ENCODE measurements around the gene BACH2.
A peak's percentile ranks its signal among the peaks of the same experiment; 100 is the strongest.

BACH2 gene

DNA sequence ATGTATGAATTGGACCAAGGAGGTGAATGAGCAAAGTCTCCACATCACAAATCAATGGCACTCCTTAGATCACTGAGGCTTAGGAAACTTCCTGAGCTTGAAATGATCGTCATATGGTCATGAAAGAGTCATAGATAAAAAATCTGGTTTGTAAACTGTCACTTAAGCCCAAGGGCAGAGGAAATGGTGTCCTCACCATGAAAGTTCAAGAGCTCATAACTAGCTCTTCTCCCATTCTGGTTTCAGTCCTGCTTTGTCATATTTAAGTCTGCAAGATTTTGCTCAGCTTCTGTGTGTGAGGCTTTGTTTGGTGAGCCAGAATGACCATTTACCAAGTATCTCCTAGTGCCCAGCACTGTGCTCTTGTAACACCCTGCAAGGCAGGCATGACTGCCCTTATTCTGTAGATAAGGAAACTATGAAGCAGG, 341.9 kb downstream of the BACH2 start:
- no peak for DNase-seq

DNA sequence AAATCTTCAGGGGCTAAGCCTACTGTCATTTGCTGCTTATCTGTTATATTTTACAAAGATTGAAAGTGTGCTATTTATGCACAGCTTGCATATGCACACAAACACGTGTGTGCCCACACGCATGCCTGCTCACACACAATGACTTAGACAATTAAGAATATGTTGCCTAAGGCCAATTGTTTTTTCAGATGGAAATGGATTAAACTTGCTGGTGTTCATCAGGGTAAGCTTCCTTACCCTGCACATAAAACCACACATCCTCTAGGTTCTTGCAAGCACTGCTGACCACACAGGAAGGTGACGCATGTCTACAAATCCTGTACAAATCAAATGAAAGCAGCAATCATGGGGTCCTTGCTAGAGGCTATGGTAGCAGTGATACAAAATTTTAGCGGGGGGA, 344.0 kb downstream of the BACH2 start:
- peak in 1 of 2 experiments; percentile 56 for DNase-seq

DNA sequence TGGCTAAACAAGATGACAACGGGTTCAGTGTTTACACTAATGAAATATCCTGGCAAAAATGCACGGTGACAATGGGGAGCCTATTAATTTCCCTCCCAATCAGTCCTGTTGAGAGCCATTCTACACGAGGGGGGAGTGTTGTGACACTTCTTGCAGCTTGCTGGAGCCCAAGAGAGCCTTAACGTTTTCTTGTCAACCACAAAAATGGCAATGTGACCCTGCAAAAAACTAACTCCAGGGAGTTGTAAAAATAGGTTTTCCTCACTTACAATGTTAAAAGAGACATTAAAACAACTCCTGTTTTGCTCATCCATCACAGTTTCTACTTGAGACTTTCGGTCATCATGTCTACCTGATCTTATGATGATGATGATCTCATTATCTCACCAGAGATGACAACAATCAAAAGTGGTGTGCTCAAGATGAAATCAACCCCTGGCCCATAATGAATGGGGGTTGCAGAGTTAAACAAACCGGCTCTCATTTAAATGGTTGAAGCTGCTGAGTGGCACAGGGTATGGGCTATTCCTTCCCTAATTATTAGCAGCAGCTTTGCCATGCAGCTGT, 344.5 kb downstream of the BACH2 start:
- DNase-seq = no peak

DNA sequence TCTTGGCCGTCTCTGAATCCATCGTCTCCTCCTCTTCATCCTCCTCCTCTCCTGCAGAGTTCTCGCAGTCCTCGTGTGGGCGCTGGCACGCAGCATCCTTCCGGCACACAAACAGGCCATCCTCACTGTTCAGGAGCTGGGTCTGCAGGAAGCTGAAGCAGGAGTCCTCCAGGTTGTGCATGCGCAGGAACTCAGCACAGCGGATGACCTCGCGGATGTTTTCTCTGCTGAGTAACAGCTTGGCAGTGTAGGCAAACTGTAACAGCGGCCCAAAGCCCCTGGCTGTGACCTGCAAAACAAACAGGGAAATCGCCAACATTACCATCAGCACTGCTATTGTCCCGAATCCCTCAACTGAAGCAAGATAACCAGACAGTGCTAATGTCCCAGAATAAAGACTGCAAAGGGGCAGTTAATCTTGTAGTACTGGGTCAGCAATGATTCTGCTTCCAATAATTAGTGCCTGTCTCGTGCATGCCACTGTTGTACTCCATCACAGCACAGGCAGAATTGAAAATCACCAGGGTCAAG, 345.0 kb downstream of the BACH2 start:
- DNase-seq = no peak

DNA sequence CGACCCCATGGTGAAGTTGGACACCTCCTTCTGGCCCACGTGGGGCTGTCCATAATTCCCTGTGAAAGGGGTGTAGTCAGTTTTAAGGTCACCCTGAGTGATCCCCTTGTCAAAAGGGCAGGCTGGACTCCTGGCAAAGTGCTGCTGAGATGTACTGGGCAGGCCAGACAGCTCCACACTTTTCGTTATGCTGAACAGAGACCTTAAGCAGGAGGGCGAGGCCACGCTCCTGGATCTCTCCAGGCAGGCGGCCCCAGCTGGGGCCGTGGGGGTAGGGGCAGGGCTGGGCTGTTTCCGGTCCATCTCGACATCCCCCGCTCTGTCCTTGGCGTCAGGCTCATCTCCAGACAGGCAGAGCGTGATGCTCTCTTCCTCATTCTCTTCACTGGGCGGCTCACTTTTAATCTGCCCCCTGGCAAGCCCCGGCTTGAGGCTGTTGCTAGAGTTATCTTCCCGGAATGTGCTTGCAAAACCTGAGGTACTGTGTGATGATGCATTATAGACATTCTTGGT, 345.7 kb downstream of the BACH2 start:
- DNase-seq = no peak

DNA sequence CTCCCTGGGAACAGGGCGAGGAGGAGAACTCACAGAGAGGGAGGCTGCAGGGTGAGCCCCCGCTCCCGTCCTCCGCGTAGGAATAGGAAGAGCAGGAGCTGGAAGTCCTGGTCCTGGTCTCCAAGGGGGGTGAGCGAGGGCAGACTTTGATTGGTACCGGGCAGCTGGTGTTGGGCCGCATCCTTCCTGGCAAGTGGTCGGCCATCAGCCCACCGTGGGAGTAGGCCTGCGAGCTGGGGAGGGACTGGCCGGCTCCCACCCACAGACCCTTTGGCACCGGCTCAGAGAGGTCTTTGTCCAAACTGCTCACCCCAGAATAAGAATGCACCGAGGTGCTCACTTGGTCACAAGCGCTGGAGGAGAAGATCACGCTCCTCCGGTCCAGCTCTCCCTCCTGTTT, 346.2 kb downstream of the BACH2 start:
- DNase-seq = no peak

DNA sequence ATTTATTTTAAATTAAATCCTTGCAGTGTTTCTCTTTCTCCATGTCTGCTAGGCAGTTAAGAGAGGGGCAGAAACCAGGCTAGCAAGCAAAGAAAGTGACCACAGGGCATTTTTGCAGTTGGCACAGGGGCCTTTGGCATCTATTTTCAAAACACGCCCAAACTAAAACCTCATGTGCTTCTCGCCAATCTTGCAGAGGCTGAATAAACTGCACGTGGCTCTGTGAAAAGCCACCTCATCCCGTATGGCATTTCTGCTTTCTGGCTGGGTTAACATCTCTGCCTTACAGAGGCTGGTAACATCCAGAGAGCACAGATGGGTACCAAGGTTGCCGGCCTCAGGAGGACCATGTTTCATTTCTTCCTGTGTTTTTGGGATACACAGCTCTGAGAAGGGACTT, 347.8 kb downstream of the BACH2 start:
- DNase-seq = no peak

DNA sequence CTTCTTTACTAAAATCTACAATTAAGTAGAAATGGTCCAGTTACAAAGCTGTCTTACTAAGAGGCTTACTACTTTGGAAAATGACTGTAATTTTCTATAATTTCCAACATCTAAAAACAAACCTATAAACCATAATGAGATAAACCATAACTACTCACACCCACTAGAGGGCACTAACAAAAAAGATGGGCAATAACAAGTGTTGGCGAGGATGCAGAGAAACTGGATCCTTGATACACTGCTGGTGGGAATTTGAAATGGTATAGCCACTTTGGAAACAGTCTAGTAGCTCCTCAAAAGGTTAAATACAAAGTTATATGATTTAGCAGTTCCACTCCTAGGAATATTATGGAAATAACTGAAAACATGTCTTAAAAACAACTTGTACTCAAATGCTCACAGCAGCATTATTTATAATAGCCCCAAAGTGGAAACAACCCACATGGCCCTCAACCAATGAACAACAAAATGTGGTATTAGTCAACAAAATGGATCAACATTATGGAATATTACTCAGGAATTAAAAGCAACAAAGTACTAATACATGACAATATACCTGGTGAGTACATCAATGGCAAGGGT, 351.7 kb downstream of the BACH2 start:
- DNase-seq = no peak

DNA sequence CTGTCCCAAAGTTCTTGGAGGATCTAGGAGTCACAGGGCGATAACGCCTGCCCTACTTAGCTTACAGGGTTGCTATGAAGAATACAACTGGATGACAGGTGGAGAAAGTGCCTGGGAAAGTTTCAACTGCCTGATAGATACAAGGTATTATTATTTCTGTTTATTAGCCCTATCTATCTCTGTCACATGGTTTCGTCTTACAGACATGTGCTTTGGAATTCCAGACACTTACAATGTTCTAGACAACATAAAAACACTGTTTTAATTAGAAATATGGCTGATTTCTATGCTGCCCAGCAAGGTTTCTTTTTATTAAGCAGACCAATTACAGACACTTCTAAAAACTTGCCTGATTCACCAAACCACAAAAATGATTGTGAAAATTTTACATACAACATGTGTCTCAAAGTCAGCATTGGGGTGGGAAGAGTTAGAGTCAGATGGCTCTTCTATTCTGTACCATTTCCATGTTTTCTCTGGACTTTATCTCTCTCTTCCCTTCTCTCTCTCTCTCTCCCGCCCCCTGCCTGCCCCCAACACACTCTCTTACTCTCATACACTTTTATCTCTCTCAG, 352.4 kb downstream of the BACH2 start:
- DNase-seq = no peak

DNA sequence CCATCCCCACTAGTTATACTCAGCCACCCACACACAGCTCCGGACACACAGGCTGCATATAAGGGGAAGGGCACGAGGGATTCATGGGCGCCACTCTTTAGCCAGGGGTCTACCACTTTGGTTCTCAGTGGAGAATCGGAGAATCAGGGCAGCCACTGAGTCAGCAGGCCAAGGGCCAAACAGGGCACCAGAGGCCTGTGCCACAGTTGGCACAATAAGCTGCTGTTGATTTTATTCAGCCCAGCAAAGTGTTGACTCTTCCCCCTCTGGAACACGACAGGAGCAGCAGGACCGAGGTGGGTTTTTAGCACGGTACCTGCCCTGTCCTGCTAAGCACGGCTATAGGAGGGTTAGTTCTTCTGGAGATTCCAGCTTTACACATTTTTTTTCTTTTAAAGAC, 354.0 kb downstream of the BACH2 start:
- DNase-seq = no peak

DNA sequence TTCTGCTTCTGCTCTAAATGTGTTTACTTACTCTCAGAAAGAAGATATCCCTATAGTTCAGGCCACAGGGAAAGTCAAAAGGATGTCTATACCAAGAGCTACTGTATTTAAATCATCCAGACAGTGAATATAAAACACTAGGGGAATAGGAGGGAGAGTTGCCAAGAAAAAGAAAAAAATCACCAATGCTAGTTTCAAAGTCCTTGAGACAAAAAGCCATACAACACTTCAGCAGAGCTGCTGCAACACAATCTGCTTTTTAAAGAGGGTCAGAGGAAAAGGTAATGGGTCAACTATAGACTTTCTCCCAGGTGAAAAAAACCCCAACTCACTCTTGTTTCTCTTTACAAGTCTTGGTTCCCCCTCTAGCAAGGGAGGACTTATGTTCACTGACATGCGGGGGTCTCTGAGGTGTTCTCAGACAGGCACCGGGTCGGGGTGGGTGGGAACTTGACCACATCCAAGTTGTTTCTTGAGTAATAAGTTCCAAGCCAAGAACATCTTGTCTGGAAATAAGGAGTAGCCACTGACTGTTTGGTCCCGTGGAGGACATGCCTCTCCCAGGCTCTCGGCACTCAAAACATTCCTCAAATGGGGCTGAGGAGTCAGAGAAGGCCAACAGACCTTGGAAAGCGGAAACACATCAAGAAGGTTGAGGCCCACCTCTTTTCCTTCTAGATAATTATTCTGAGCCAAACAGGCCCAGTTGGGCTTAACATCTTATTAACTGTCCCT, 354.7 kb downstream of the BACH2 start:
- DNase-seq = no peak

DNA sequence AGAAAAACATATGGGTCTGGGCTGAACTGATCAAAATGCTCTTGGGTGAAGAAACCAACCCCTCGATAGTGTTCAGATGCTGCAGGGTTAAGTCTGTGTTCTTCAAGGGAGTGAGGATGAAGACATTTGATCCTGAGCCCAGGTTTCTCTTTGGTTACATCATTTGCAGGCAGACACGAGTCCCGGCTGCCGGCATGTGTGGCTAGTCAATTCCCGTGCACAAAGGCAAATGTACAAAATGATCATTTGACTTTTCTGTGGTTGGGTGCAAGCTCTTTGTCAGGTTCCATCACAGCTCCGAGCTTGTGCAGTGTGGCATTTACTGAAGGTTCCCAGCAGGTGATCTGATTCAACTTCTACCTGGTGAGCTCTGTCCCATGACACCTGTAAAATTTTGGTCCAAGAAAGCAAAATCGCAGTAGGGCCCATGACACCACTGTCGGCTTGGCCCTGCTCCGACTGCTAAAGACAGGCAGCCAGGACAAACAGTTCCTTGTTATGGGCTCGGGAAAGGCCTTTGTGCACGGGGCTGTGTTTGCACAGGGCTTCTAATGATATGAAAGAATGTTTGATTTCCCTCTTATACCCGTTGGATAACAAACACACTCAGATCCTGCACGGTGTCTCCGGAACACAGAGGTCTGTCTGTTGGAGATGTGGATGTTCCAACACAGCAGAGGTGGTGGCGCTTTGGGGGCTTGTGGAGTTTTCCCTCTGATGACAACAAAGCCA, 355.4 kb downstream of the BACH2 start:
- DNase-seq = no peak

DNA sequence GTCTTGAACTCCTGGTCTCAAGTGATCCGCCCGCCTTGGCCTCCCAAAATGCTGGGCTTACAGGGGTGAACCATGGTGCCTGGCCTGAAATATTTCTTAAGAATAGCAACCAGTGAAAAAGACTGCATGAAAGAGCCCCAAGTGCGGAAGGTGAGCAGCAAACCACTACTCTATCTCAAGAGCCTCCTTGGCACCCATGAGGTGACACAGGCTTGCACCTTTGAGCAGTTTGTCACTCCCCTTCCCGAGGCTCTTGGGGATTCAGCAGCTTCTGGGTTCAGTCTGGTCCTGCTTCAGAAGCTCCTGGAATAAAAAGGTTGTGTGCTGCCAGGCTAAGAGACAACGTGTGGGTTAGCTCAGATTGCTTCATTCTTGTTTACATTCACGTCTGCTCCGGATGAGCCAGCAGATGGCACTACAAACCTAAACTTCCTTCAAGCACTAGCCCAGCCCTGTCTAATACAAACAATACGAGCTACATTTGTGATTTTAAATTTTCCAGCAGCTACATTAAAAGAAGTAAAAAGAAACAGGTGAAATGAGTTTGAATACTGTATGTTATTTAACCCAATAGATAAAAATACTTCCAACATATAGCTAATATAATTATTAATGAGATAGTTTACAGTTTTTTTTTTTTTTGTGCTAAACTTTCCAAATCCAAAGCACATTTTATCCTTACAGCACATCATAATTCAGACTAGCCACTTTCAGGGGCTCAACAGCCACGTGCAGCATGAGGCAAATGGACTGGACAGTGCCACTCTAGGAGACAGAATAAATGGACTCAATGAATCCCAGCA, 356.2 kb downstream of the BACH2 start:
- peak; percentile 38 to 59 for DNase-seq

DNA sequence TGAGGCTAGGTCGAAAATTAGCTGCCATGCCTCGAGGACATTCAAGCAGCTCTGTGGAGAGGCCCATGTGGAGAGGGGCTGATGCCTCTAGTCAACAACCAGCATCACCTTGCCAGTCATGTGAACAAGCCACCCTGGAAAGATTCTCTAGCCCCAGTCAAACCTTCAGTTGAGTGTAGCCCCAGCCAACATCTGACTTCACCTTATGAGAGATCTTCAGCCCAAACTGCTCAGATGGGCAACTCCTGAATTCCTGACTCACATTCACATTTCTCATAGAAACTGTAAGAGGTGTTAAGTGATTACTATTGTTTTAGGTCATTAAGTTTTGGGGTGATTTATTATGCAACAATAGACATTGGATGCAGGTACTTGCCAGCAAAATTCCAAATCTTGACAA, 357.5 kb downstream of the BACH2 start:
- DNase-seq = no peak

DNA sequence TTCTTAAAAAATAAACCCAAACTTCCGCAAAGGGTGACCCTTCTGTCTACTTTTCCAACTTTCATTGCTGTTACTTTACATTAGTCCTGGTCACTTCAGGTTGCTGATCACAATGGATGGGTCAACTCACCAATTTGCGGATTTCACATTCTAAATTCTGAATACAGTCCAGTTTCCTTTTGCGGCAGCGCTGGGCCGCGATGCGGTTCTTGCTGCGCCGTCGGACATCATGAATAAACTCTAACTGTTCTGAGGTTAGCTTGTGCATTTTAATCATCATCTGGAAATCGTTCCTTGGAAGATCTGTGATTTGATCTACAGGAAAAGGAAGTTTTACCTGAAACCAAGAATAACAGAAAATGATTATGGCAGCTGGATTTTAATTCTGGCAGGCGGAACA, 358.6 kb downstream of the BACH2 start:
- DNase-seq = no peak

DNA sequence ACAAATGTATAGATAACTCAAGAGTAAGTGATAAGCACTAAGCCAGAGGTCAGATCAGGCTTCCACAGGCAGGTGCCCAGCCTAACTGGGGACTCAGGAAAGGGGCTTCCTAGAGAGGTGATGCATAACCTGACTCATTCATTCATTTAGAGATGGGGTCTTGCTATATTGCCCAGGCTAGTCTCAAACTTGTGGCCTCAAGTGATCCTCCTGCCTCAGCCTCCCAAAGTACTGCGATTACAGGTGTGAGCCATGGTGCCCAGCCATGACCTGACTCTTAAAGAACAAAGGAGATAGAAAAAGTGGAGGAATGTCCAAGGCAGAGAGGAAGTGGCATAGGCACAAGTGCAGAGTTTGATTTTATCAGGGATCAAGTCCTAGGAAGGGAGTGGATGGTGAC, 360.5 kb downstream of the BACH2 start:
- no peak for DNase-seq

DNA sequence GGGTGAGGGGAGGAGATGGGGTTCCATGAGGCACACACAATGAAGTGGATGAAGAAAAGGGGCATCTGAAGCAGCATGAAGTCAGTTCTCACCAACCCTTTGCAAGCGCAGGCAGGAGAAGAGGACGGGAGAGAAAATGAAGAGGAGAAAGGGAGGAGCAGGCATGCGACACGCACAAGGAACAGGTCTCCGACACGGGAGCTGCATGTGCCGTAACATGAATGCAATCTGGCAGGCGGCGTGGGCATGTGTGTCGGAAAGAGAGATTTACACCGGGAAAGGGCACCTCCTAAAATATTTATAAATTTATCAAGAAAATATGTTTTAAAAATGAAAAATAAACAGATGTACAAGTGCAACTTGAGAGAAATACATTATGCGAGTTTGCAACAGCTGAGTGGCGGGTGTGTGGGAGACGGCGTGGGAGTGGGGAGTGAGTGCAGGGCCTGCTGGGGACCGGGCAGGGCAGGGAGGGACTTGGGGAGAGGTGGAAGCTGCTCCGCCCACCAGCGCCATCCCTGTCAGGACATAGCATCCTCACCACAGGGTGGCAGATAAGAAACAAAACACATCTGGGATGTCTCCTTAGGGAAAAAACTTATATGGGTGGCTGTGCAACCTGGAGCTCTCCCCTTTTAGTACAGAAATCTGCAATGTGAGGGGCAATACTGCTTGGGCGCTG, 361.8 kb downstream of the BACH2 start:
- DNase-seq = no peak

DNA sequence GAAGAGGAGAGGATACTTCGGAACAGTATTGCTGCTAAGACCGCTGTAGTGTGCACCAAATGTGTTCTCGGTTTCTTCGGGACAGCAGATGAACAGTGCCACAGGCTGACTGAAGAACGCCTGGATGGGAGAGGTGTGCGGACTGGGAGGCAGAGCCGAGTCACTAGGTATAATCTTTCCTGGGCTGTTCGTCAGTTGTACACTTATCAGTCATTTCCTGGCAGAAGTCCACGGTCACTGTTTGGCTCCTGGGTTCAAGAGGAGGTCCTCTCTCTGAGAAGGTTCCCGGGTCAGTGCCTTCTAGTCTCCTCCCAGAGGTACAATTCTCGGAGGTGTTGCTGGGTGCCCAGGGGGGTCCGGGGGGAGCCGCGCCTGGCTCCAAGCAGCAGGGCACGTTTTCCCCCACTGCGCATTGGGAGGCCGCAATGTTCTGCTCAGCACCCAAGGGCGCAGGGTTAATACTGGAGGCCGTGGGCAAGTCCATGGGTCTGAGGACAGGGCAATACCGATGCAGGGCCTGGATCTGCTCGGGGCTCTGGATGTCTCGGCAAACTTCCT, 364.3 kb downstream of the BACH2 start:
- DNase-seq = no peak

DNA sequence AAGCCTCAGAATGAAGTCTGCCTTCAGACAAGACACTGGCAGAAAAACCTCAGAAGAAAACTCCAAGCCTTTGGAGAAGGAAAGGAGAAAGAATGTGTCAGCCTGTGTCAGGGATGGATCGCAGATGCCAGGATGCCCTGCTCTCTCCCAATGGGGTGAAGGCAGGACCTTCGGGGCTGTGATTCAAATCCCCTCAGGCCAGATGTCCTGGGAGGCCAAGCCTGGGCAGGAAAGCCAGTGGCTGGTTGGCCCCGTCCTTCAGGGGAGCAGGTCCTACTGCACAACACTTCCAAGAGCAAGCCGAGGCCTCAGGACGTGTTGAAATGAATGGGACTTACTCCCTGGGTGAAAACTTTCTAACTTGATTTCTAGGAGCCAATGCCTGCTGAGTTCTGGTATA, 365.9 kb downstream of the BACH2 start:
- DNase-seq = no peak

DNA sequence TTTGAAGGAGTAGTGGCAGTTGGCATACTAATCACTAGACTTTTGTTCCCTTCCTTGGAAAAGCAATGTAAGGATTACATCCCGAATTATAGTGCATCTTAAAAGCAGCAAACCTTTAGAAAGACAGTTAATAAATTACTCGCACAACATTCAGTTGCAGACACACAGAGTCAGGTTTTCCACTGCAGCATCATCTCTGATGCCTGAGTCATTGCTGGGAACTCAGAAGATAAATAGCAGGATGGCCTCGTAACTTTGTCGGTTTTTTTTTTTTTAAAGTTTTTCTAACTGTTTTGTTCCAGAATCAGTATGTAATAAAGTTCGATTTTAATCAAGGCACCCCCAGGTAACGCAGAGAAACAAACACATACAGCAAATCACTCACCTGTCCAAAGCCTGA, 368.0 kb downstream of the BACH2 start:
- peak in 1 of 2 experiments; percentile 67 for DNase-seq
